ENCODE results near the gene RFX7.
"Not testable (repeated sequence)": the region's sequence is repeated elsewhere in the genome, so short reads cannot be mapped to it uniquely, and the experiment has no call there.

Gene RFX7

GRCh38 chr15:56207092-56207491 lies 36.6 kb downstream of the RFX7 start:
- Histone ChIP-seq H3K36me3 (ENCODE audit: insufficient read depth, low read length) (peaks cover 5% of the 10 kb centered on the region; the same call in 1 of the 2 replicates), H3K4me3 (no peak overlapping the region), H3K9me3 (ENCODE audit: low read depth, low read length) (peaks cover 5% of the 10 kb centered on the region; the same call in 1 of the 2 replicates), H3K9ac (ENCODE audit: insufficient read length) (no peak overlapping the region), H3K27ac (no peak overlapping the region)
- TF ChIP-seq POLR2AphosphoS5 (IDR thresholded peaks at IDR 0.05; ENCODE audit: borderline replicate concordance, low read depth, low read length) (no peak), FOXP2 (optimal IDR thresholded peaks at IDR 0.05; ENCODE audit: control extremely low read depth, extremely low read length, insufficient read depth) (no peak), EZH2 (IDR thresholded peaks at IDR 0.05) (no peak)
- DNase-seq (ENCODE audit: low read depth, low spot score) = no peak

- H3K27ac ChIP-seq = no peak overlapping the region
- H3K4me3 ChIP-seq = no peak overlapping the region
- peaks cover 5% of the 10 kb centered on the region; the same call in 1 of the 2 replicates for H3K9me3 ChIP-seq (ENCODE audit: low read depth, low read length)
- TF ChIP-seq FOXP2 (optimal IDR thresholded peaks at IDR 0.05; ENCODE audit: control extremely low read depth, extremely low read length, insufficient read depth) = no peak
- no peak for TF ChIP-seq EZH2 (IDR thresholded peaks at IDR 0.05)
- TF ChIP-seq POLR2AphosphoS5 (IDR thresholded peaks at IDR 0.05; ENCODE audit: borderline replicate concordance, low read depth, low read length) = no peak
- no peak overlapping the region for H3K9ac ChIP-seq (ENCODE audit: insufficient read length)
- no peak for DNase-seq (ENCODE audit: low read depth, low spot score)
- 0 out of 2 replicates have a peak, but pooled peaks cover 3% of the 10 kb centered on the region for H3K36me3 ChIP-seq (ENCODE audit: insufficient read depth, low read length)
These were observed 38.4 kb downstream of the RFX7 start for GRCh38 chr15:56205061-56205876.

- H3K4me3 ChIP-seq; H3K9me3 ChIP-seq (ENCODE audit: low read depth, low read length); H3K27ac ChIP-seq; H3K9ac ChIP-seq (ENCODE audit: insufficient read length); H3K36me3 ChIP-seq (ENCODE audit: insufficient read depth, low read length); DNase-seq (ENCODE audit: low read depth, low spot score): not testable (repeated sequence)
These were observed 40.3 kb downstream of the RFX7 start for GRCh38 chr15:56203312-56203922.

- H3K36me3 ChIP-seq (ENCODE audit: insufficient read depth, low read length) = 0 out of 2 replicates have a peak, but pooled peaks cover 3% of the 10 kb centered on the region
- no peak overlapping the region for H3K9ac ChIP-seq (ENCODE audit: insufficient read length)
- H3K27ac ChIP-seq = no peak overlapping the region
- DNase-seq (ENCODE audit: low read depth, low spot score) = no peak
- no peaks in the 10 kb centered on the region for H3K9me3 ChIP-seq (ENCODE audit: low read depth, low read length)
- H3K4me3 ChIP-seq = no peak overlapping the region
- TF ChIP-seq FOXP2 (optimal IDR thresholded peaks at IDR 0.05; ENCODE audit: control extremely low read depth, extremely low read length, insufficient read depth) = no peak
- TF ChIP-seq EZH2 (IDR thresholded peaks at IDR 0.05) = no peak
- TF ChIP-seq POLR2AphosphoS5 (IDR thresholded peaks at IDR 0.05; ENCODE audit: borderline replicate concordance, low read depth, low read length) = no peak
These were observed 41.0 kb downstream of the RFX7 start for GRCh38 chr15:56202701-56203100.

- Histone ChIP-seq H3K9ac (ENCODE audit: insufficient read length) (no peak overlapping the region), H3K4me3 (no peak overlapping the region), H3K36me3 (ENCODE audit: insufficient read depth, low read length) (0 out of 2 replicates have a peak, but pooled peaks cover 3% of the 10 kb centered on the region), H3K9me3 (ENCODE audit: low read depth, low read length) (no peaks in the 10 kb centered on the region), H3K27ac (no peak overlapping the region)
- TF ChIP-seq POLR2AphosphoS5 (IDR thresholded peaks at IDR 0.05; ENCODE audit: borderline replicate concordance, low read depth, low read length) (no peak), FOXP2 (optimal IDR thresholded peaks at IDR 0.05; ENCODE audit: control extremely low read depth, extremely low read length, insufficient read depth) (no peak), EZH2 (IDR thresholded peaks at IDR 0.05) (no peak)
- DNase-seq (ENCODE audit: low read depth, low spot score) = no peak
These were observed 44.6 kb downstream of the RFX7 start for GRCh38 chr15:56199038-56199437.

- Histone ChIP-seq H3K36me3 (ENCODE audit: insufficient read depth, low read length) (no peaks in the 10 kb centered on the region), H3K27ac (no peak overlapping the region), H3K4me3 (no peak overlapping the region), H3K9me3 (ENCODE audit: low read depth, low read length) (no peaks in the 10 kb centered on the region), H3K9ac (ENCODE audit: insufficient read length) (no peak overlapping the region)
- TF ChIP-seq FOXP2 (optimal IDR thresholded peaks at IDR 0.05; ENCODE audit: control extremely low read depth, extremely low read length, insufficient read depth) (no peak), EZH2 (IDR thresholded peaks at IDR 0.05) (no peak), POLR2AphosphoS5 (IDR thresholded peaks at IDR 0.05; ENCODE audit: borderline replicate concordance, low read depth, low read length) (no peak)
- no peak for DNase-seq (ENCODE audit: low read depth, low spot score)
These were observed 49.6 kb downstream of the RFX7 start for GRCh38 chr15:56194035-56194434.

GRCh38 chr15:56192659-56193442 lies 50.8 kb downstream of the RFX7 start:
- no peak overlapping the region for H3K9ac ChIP-seq (ENCODE audit: insufficient read length)
- no peaks in the 10 kb centered on the region for H3K9me3 ChIP-seq (ENCODE audit: low read depth, low read length)
- TF ChIP-seq FOXP2 (optimal IDR thresholded peaks at IDR 0.05; ENCODE audit: control extremely low read depth, extremely low read length, insufficient read depth) (no peak), EZH2 (IDR thresholded peaks at IDR 0.05) (no peak), POLR2AphosphoS5 (IDR thresholded peaks at IDR 0.05; ENCODE audit: borderline replicate concordance, low read depth, low read length) (no peak)
- H3K4me3 ChIP-seq = no peak overlapping the region
- no peak overlapping the region for H3K27ac ChIP-seq
- no peaks in the 10 kb centered on the region for H3K36me3 ChIP-seq (ENCODE audit: insufficient read depth, low read length)
- no peak for DNase-seq (ENCODE audit: low read depth, low spot score)

GRCh38 chr15:56187665-56188064 lies 56.0 kb downstream of the RFX7 start:
- Histone ChIP-seq H3K27ac (no peak overlapping the region), H3K9ac (ENCODE audit: insufficient read length) (no peak overlapping the region), H3K36me3 (ENCODE audit: insufficient read depth, low read length) (no peaks in the 10 kb centered on the region), H3K4me3 (no peak overlapping the region), H3K9me3 (ENCODE audit: low read depth, low read length) (no peaks in the 10 kb centered on the region)
- TF ChIP-seq EZH2 (IDR thresholded peaks at IDR 0.05) = no peak
- no peak for TF ChIP-seq POLR2AphosphoS5 (IDR thresholded peaks at IDR 0.05; ENCODE audit: borderline replicate concordance, low read depth, low read length)
- no peak for TF ChIP-seq FOXP2 (optimal IDR thresholded peaks at IDR 0.05; ENCODE audit: control extremely low read depth, extremely low read length, insufficient read depth)
- no peak for DNase-seq (ENCODE audit: low read depth, low spot score)

All from SK-N-MC (cell line).